K562 (cell line): ENCODE measurements around the gene APC2. TPM values are rescaled to one million over a fixed set of nuclear protein-coding genes. Genes with fewer than 3 reads are reported as not detected.

ENCODE experiments used
- BRF1 ChIP-seq: IDR thresholded peaks from 3 replicates; pipeline ENCODE4 v1.6.1; 2011; ENCODE audit warnings: borderline replicate concordance, mild to moderate bottlenecking; ENCODE audit not compliant: insufficient read length; ENCODE audit errors: extremely low read depth
- CEBPB ChIP-seq: fragments of 450-650 bp; IDR thresholded peaks from 2 replicates; pipeline ENCODE4 v1.6.1; 2016; ENCODE audit warnings: missing genetic modification characterization, missing compliant biosample characterization
- CEBPG ChIP-seq, 3 experiments: fragments of 200-800 bp in 1 of 3; sonication (Bioruptor generic) in 1 of 3; sonication (generic) in 1 of 3; formaldehyde crosslinking in 1 of 3; IDR thresholded peaks in 2 of 3; conservative IDR thresholded peaks in 1 of 3; 2 replicates each; pipeline versions ENCODE4 v1.6.1 to v1.8.0; 2016 to 2022; ENCODE audit warnings: missing compliant biosample characterization in 2 of 3, missing genetic modification characterization in 2 of 3, mild to moderate bottlenecking in 1 of 3, missing genetic modification reagents in 1 of 3
- MEIS2 ChIP-seq: fragments of 450-650 bp; IDR thresholded peaks from 2 replicates; pipeline ENCODE4 v1.6.1; 2014; ENCODE audit warnings: mild to moderate bottlenecking; ENCODE audit not compliant: partially characterized antibody
- polyA plus RNA-seq, 8 experiments: library from polyadenylated mRNA; depleted of rRNA in 4 of 8; stranded (reverse) in 5 of 8; unstranded in 3 of 8; fragments of >200 nt; fragmentation: Nextera tagmentation in 2 of 8; fragmentation: Illumina TruSeq in 1 of 8; extraction: Ambion mirVana in 2 of 8; extraction: Trizol in 1 of 8; gene quantifications; 2 replicates each; pipeline versions ENCODE4 v1.2.1 to v1.2.3, GENCODE V29; 2011 to 2014; ENCODE audit warnings: inconsistent platforms in 1 of 8, missing spikeins in 1 of 8
- total RNA-seq, 7 experiments: library from RNA; depleted of rRNA in 6 of 7; stranded (reverse); fragments of >200 nt in 6 of 7; fragmentation: Illumina TruSeq in 2 of 7; extraction: Trizol in 2 of 7; gene quantifications; 2 replicates each; pipeline versions ENCODE4 v1.2.1 to v1.2.3, GENCODE V29; 2011 to 2021; ENCODE audit warnings: low replicate concordance in 1 of 7
- TF ChIP-seq, protein P1 (sequence below): fragments of 450-650 bp; IDR thresholded peaks from 2 replicates; pipeline ENCODE4 v1.6.1; 2018; ENCODE audit not compliant: partially characterized antibody

The APC2 gene
- total and polyA plus RNA-seq, 9 of the 15 experiments (the other 6 are each of a cell fraction or from before 2014, with no cell fraction given), result 0.01 to 0.40 (median 0.05) TPM; not detected in 3

DNA sequence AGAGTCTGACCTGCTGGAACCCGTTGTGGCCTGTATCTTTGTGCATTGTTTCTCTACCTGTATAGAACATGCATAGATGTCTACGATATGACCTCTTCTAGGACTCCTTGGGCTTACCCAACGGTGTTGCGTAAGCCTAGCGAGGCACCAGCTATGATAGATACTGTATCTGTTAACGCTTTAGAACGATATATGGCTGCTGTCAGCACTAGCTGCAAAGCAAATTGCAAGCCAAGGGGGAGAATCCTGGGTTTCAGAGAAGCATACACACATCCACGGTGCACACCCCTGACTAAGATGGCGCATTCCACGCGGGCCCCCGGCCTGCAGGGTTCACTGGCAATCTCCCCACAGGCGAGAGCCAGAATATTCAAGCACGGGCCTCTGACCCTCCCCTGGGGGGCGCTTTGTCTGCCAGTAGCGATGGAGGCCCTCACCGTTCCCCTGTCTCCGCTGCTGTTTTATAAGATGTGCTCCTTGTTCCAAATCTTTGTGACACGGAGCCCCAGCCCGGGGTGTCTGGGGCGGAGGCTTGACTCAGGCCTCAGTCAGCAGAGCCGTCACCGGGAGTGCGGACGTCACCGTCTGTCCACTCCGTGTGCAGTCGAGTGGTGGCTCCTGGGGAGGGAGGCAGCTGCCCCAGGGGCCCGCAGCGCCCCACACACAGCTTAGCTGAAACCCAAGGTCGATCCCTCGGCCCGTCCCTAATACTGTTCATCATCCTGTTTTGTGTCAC is 24.7 kb upstream of the APC2 start (continued):
- TF ChIP-seq, protein P1, sequence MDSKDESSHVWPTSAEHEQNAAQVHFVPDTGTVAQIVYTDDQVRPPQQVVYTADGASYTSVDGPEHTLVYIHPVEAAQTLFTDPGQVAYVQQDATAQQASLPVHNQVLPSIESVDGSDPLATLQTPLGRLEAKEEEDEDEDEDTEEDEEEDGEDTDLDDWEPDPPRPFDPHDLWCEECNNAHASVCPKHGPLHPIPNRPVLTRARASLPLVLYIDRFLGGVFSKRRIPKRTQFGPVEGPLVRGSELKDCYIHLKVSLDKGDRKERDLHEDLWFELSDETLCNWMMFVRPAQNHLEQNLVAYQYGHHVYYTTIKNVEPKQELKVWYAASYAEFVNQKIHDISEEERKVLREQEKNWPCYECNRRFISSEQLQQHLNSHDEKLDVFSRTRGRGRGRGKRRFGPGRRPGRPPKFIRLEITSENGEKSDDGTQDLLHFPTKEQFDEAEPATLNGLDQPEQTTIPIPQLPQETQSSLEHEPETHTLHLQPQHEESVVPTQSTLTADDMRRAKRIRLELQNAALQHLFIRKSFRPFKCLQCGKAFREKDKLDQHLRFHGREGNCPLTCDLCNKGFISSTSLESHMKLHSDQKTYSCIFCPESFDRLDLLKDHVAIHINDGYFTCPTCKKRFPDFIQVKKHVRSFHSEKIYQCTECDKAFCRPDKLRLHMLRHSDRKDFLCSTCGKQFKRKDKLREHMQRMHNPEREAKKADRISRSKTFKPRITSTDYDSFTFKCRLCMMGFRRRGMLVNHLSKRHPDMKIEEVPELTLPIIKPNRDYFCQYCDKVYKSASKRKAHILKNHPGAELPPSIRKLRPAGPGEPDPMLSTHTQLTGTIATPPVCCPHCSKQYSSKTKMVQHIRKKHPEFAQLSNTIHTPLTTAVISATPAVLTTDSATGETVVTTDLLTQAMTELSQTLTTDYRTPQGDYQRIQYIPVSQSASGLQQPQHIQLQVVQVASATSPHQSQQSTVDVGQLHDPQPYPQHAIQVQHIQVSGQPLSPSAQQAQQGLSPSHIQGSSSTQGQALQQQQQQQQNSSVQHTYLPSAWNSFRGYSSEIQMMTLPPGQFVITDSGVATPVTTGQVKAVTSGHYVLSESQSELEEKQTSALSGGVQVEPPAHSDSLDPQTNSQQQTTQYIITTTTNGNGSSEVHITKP, result peak; percentile 40
- TF ChIP-seq MEIS2 (peak; percentile 27), CEBPG (CRISPR knock-in tag; IDR thresholded peaks at IDR 0.05) (no peak), CEBPG (tag; conservative IDR thresholded peaks at IDR 0.05 in 1 of 2, IDR thresholded peaks at IDR 0.05 in 1 of 2) (peak; percentile 31 to 48; a peak in 2 of 4 replicates), CEBPB (peak; percentile 89), BRF1 (no peak)
